GM15510 (cell line): ENCODE measurements around the gene PXT1.

Experiments used
- POLR2A ChIP-seq: IDR thresholded peaks from 3 replicates; pipeline ENCODE4 v1.6.1; 2011; ENCODE audit warnings: borderline replicate concordance; ENCODE audit not compliant: insufficient read length; ENCODE audit errors: extremely low read depth

PXT1 gene

GRCh38 chr6:36422714-36423100 lies 19.9 kb downstream of the PXT1 start:
- TF ChIP-seq POLR2A = no peak

DNA sequence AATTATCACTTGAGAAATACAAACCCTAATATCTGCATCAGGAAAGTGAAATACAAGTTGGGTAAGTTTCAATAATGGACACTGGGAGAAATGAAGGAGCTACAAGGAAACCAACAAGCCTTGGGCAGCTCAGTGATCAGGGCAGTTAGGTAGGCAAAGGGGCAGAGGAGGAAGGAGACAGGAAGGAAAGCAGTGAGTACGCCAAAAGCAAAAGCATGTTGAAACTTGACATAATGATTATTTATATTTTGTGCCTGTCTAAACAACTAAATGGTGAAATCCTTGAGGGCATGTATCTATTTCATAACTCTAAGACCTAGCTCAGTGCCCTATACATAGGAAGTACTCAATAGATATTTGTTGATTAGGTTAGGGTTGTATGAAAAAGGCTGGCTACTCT lies 23.3 kb downstream of the PXT1 start:
- no peak for TF ChIP-seq POLR2A

GRCh38 chr6:36418558-36418957 lies 24.1 kb downstream of the PXT1 start:
- TF ChIP-seq POLR2A = no peak

DNA sequence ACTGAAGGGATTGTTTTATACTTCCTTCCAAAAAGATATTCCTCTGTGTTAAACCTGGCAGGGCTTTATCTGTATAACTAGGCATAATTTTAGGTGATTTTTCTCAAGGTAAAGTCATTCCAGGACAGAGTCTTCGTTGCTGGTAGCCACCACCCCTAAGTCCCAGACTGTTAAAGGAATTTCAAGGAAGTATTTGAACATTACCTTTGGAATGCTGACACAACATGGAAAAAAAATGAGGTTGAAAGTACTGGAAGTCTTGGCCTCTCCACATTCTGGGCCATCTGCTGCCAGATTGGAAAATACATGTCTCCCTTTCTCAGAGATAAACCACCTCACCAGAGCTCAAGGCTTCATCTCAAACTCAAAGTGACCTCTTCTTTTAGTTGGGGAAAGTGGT lies 28.2 kb downstream of the PXT1 start:
- TF ChIP-seq POLR2A = no peak

GRCh38 chr6:36413489-36414480 lies 28.9 kb downstream of the PXT1 start:
- no peak for TF ChIP-seq POLR2A

DNA sequence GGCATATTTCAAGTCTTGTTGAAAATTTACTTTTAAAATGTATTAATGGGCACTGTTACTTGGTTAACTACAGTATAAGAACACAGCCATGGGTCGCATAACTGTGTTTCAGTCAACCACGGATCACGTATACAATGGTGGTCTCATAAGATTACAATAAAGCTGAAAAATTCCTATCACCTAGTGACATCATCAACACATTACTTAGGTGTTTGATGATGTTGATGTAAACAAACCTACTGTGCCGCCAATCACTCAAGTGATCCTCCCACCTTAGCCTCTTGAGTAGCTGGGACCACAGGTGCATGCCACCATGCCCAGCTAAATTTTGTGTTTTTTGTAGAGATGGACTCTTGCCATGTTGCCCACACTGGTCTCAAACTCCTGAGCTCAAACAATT lies 38.5 kb downstream of the PXT1 start:
- no peak for TF ChIP-seq POLR2A

DNA sequence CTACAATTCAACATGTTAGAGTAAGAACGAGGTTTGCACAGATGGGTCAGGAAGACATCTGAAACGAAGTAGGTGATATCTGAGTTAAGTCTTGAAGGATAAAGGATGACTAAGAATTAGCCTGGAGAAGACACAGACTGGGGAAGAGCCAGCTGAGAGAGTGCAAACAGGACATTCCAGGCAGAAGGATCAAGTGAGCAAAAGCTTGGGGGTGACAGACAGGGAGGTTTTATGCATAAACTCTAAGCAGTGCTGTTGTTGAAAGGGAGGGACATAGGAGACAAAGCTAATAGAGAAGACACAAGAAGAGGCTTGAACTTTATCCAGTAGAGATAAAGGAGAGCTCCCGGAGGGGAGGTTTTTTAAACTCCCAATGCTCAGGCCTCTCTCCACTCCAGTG lies 40.2 kb downstream of the PXT1 start:
- no peak for TF ChIP-seq POLR2A

- TF ChIP-seq POLR2A = no peak
Observed at GRCh38 chr6:36399970-36400369, 42.7 kb downstream of the PXT1 start.

GRCh38 chr6:36392621-36393020 lies 50.0 kb downstream of the PXT1 start:
- TF ChIP-seq POLR2A = no peak

GRCh38 chr6:36389353-36389752 lies 53.3 kb downstream of the PXT1 start:
- TF ChIP-seq POLR2A = no peak

DNA sequence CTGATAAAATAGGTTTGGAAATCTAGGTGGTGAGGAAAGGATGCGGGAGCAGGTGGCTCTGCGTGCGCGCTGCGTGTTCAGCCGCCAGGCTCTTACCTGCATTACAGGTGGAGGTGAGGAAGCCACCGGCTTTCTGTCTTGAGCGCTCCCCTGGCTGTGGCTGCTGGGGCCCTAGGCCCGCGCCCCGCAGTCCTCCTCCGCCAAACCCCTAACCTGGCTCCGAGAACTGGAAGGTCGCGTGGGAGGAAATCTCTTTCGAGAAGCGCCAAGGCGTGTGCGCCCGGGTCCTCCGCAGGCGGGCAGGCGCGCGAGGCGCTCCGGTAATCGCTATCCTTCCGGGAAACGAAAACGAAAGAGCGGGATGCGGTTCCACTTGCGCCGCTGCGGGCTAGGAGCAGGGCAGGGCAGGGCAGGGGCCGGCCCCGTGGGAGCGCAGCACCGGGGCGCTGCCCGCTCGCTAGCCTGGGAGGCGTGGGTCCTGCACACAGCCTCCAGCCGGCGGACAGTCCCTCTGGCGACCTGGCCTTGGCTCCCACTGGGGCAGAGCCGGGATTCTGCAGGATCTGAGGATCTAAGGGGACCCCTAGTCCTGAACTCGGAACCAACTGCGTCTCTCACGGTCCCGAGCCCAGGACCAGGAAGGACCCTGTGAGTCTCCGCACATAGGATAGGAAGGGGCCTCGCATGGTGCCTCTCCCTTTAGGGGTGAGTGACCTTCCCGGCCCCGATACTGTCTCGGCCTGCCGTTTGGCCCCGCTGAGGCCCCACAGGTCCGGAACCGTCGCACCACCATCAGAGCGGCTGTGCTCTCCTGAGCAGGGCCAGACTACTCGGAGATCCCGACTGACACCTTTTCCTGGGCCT lies 55.0 kb downstream of the PXT1 start, which contains the start of gene ETV7:
Gene ETV7 (minus strand): TSS at position 230 of the 864 bp plus-strand sequence. CDS start 128 bp downstream, at position 102.
- no peak for TF ChIP-seq POLR2A

- no peak for TF ChIP-seq POLR2A
Observed at GRCh38 chr6:36386495-36387439, 55.9 kb downstream of the PXT1 start.

DNA sequence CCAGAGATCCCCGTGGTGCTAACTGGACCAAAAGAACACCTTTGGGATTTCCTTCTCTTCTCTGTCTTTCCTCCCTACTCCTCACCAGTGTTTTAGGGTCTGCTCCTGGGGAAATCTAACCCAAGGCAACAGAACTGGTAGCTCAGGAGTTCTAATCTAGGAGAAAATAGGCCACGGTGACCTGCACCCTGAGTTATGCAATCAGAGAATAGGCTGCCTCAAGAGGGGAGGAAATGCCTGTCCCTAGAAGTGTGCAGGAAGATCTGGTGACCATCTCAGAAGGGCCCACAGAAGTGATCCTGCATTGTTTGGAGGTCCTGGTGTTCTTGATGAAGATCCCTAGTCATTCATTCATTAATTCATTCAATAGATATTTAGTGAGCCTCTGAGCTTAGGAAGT lies 58.6 kb downstream of the PXT1 start:
- no peak for TF ChIP-seq POLR2A

GRCh38 chr6:36383606-36384005 lies 59.0 kb downstream of the PXT1 start:
- TF ChIP-seq POLR2A = no peak
